Trophoblast cell (in vitro differentiated cells and primary cell): ENCODE measurements around the gene C1QA.

ENCODE experiments used
- DNase-seq, 2 donors: peaks; one replicate each; pipeline ENCODE4 v3.0.0-alpha.2; 2016
- H2AFZ ChIP-seq: 2 replicates; pipeline ENCODE4 v1.6.1; 2013; ENCODE audit warnings: low read length, moderate library complexity, mild to moderate bottlenecking; ENCODE audit not compliant: insufficient read depth, poor library complexity
- H2AK5ac ChIP-seq: 2 replicates; pipeline ENCODE4 v1.6.1; 2013; ENCODE audit warnings: mild to moderate bottlenecking, low read length
- H2BK120ac ChIP-seq: 2 replicates; pipeline ENCODE4 v1.6.1; 2013; ENCODE audit warnings: low read length, mild to moderate bottlenecking, moderate library complexity; ENCODE audit not compliant: insufficient read depth, poor library complexity
- H2BK12ac ChIP-seq: 2 replicates; pipeline ENCODE4 v1.6.1; 2013; ENCODE audit warnings: mild to moderate bottlenecking, low read length, moderate library complexity
- H2BK5ac ChIP-seq: 2 replicates; pipeline ENCODE4 v1.6.1; 2013; ENCODE audit warnings: low read length, low read depth, moderate library complexity, mild to moderate bottlenecking; ENCODE audit not compliant: poor library complexity
- H3K14ac ChIP-seq: 2 replicates; pipeline ENCODE4 v1.6.1; 2013; ENCODE audit warnings: mild to moderate bottlenecking, low read length
- H3K18ac ChIP-seq: 2 replicates; pipeline ENCODE4 v1.6.1; 2013; ENCODE audit warnings: mild to moderate bottlenecking, low read length
- H3K23ac ChIP-seq: 2 replicates; pipeline ENCODE4 v1.6.1; 2013; ENCODE audit warnings: low read length
- H3K27ac ChIP-seq: 2 replicates; pipeline ENCODE4 v1.5.1; 2013; ENCODE audit warnings: low read depth, mild to moderate bottlenecking, inconsistent platforms, low read length, moderate library complexity
- H3K27me3 ChIP-seq: 2 replicates; pipeline ENCODE4 v1.6.1; 2013; ENCODE audit warnings: inconsistent platforms, mild to moderate bottlenecking, low read length, moderate library complexity; ENCODE audit not compliant: insufficient read depth
- H3K36me3 ChIP-seq, 2 experiments: 1 replicate in 1 of 2; 2 replicates in 1 of 2; pipeline ENCODE4 v1.6.1; 2013; ENCODE audit warnings: low read length in 2 of 2, mild to moderate bottlenecking in 2 of 2, moderate library complexity in 1 of 2; ENCODE audit not compliant: insufficient read depth in 2 of 2, control insufficient read depth in 1 of 2
- H3K4ac ChIP-seq: 2 replicates; pipeline ENCODE4 v1.6.1; 2013; ENCODE audit warnings: low read depth, mild to moderate bottlenecking, low read length, moderate library complexity
- H3K4me1 ChIP-seq, 2 experiments: 1 replicate in 1 of 2; 2 replicates in 1 of 2; pipeline ENCODE4 v1.6.1; 2013; ENCODE audit warnings: low read length in 2 of 2, mild to moderate bottlenecking in 2 of 2, moderate library complexity in 1 of 2; ENCODE audit not compliant: insufficient read depth in 2 of 2, control insufficient read depth in 1 of 2
- H3K4me2 ChIP-seq: 2 replicates; pipeline ENCODE4 v1.6.1; 2013; ENCODE audit warnings: inconsistent platforms, mild to moderate bottlenecking, low read length, moderate library complexity
- H3K4me3 ChIP-seq: 2 replicates; pipeline ENCODE4 v1.5.1; 2013; ENCODE audit warnings: mild to moderate bottlenecking, low read depth, low read length, inconsistent platforms
- H3K79me1 ChIP-seq: one replicate; pipeline ENCODE4 v1.6.1; 2013; ENCODE audit warnings: low read length
- H3K79me2 ChIP-seq: 2 replicates; pipeline ENCODE4 v1.6.1; 2013; ENCODE audit warnings: low read length, mild to moderate bottlenecking; ENCODE audit not compliant: control insufficient read depth, insufficient read depth, poor library complexity
- H3K9ac ChIP-seq: 2 replicates; pipeline ENCODE4 v1.6.1; 2013; ENCODE audit warnings: mild to moderate bottlenecking, low read length
- H3K9me3 ChIP-seq: 2 replicates; pipeline ENCODE4 v1.6.1; 2013; ENCODE audit warnings: low read depth, mild to moderate bottlenecking, control low read depth, inconsistent platforms, low read length; ENCODE audit not compliant: insufficient read depth
- H4K12ac ChIP-seq: 2 replicates; pipeline ENCODE4 v1.6.1; 2013; ENCODE audit warnings: low read depth, mild to moderate bottlenecking, low read length, moderate library complexity
- H4K8ac ChIP-seq: 2 replicates; pipeline ENCODE4 v1.6.1; 2013; ENCODE audit warnings: low read depth, mild to moderate bottlenecking, low read length, moderate library complexity
- H4K91ac ChIP-seq: one replicate; pipeline ENCODE4 v1.6.1; 2013; ENCODE audit warnings: low read depth, mild to moderate bottlenecking, low read length, moderate library complexity
- WGBS: extraction: QIAGEN DNeasy Blood & Tissue Kit; methylation state at CpG from one replicate; pipeline ENCODE4 v1.1.7; 2013; ENCODE audit warnings: missing lambda C conversion rate; ENCODE audit not compliant: insufficient read length, insufficient coverage; ENCODE audit errors: extremely low coverage; 5-methylcytosine and 5-hydroxymethylcytosine counted together

C1QA gene

GRCh38 chr1:22597301-22597965 is 39.0 kb upstream of the C1QA start:
- Histone ChIP-seq H3K4me3 (no peak overlapping the region), H3K79me1 (no peaks in the 10 kb centered on the region), H3K79me2 (no peaks in the 10 kb centered on the region), H4K8ac (no peak overlapping the region), H3K4me1 (no peaks in the 10 kb centered on the region), H3K9me3 (peaks cover 5% of the 10 kb centered on the region), H4K91ac (no peak overlapping the region), H3K18ac (no peak overlapping the region), H3K27ac (no peak overlapping the region), H2AK5ac (no peak overlapping the region), H3K36me3 (no peaks in the 10 kb centered on the region), H3K9ac (no peak overlapping the region), H2BK12ac (no peak overlapping the region), H2AFZ (no peak overlapping the region), H3K4me2 (no peak overlapping the region), H3K23ac (no peak overlapping the region), H3K14ac (no peak overlapping the region), H4K12ac (no peak overlapping the region), H2BK120ac (no peak overlapping the region), H3K27me3 (peaks cover 2% of the 10 kb centered on the region), H3K4ac (no peak overlapping the region), H2BK5ac (no peak overlapping the region)
- WGBS, result no CpG with 5 or more reads among the region's 30 CpGs
- DNase-seq, result no peak

- Histone ChIP-seq H3K27me3 (peaks cover 2% of the 10 kb centered on the region), H3K4me2 (no peak overlapping the region), H3K4me3 (no peak overlapping the region), H2BK120ac (no peak overlapping the region), H3K79me2 (no peaks in the 10 kb centered on the region), H3K14ac (no peak overlapping the region), H3K4ac (no peak overlapping the region), H2BK5ac (no peak overlapping the region), H3K27ac (no peak overlapping the region), H3K36me3 (no peaks in the 10 kb centered on the region), H4K12ac (no peak overlapping the region), H2AK5ac (no peak overlapping the region), H3K23ac (no peak overlapping the region), H4K91ac (no peak overlapping the region), H3K18ac (no peak overlapping the region), H3K9me3 (peaks cover 5% of the 10 kb centered on the region), H3K79me1 (no peaks in the 10 kb centered on the region), H4K8ac (no peak overlapping the region), H3K4me1 (no peaks in the 10 kb centered on the region), H2BK12ac (no peak overlapping the region), H2AFZ (no peak overlapping the region), H3K9ac (no peak overlapping the region)
- no CpG with 5 or more reads among the region's 8 CpGs for WGBS
- no peak for DNase-seq
These were observed 38.4 kb upstream of the C1QA start for GRCh38 chr1:22597996-22598395.

GRCh38 chr1:22598736-22599135 is 37.7 kb upstream of the C1QA start:
- H3K14ac ChIP-seq, result no peak overlapping the region
- H3K79me1 ChIP-seq, result no peaks in the 10 kb centered on the region
- H2AFZ ChIP-seq, result no peak overlapping the region
- no peaks in the 10 kb centered on the region for H3K4me1 ChIP-seq
- no peak overlapping the region for H2BK12ac ChIP-seq
- H3K27ac ChIP-seq, result no peak overlapping the region
- H2AK5ac ChIP-seq, result no peak overlapping the region
- no peak overlapping the region for H3K9ac ChIP-seq
- H3K27me3 ChIP-seq, result no peaks in the 10 kb centered on the region
- H3K4ac ChIP-seq, result no peak overlapping the region
- H3K36me3 ChIP-seq, result no peaks in the 10 kb centered on the region
- H3K18ac ChIP-seq, result no peak overlapping the region
- H3K9me3 ChIP-seq, result peaks cover 2% of the 10 kb centered on the region
- H4K8ac ChIP-seq, result no peak overlapping the region
- no peak overlapping the region for H2BK120ac ChIP-seq
- H2BK5ac ChIP-seq, result no peak overlapping the region
- H3K79me2 ChIP-seq, result no peaks in the 10 kb centered on the region
- no peak overlapping the region for H3K4me2 ChIP-seq
- no peak overlapping the region for H4K91ac ChIP-seq
- WGBS, result no CpG with 5 or more reads among the region's 24 CpGs
- no peak overlapping the region for H3K23ac ChIP-seq
- DNase-seq, result no peak
- no peak overlapping the region for H4K12ac ChIP-seq
- no peak overlapping the region for H3K4me3 ChIP-seq

- no peaks in the 10 kb centered on the region for H3K36me3 ChIP-seq
- no peak overlapping the region for H2AFZ ChIP-seq
- H3K4me3 ChIP-seq, result no peak overlapping the region
- H2AK5ac ChIP-seq, result no peak overlapping the region
- no peak overlapping the region for H4K12ac ChIP-seq
- H3K9me3 ChIP-seq, result no peaks in the 10 kb centered on the region
- H4K91ac ChIP-seq, result no peak overlapping the region
- H3K27ac ChIP-seq, result no peak overlapping the region
- H2BK5ac ChIP-seq, result no peak overlapping the region
- DNase-seq, result peak in 1 of 2 donors; percentile 21
- no peaks in the 10 kb centered on the region for H3K79me2 ChIP-seq
- H3K27me3 ChIP-seq, result no peaks in the 10 kb centered on the region
- H2BK12ac ChIP-seq, result no peak overlapping the region
- WGBS, result 40% methylated on average over 1 of the region's 22 CpGs
- H2BK120ac ChIP-seq, result no peak overlapping the region
- H3K4me2 ChIP-seq, result no peak overlapping the region
- H3K4ac ChIP-seq, result no peak overlapping the region
- H3K79me1 ChIP-seq, result no peaks in the 10 kb centered on the region
- no peaks in the 10 kb centered on the region for H3K4me1 ChIP-seq
- H3K9ac ChIP-seq, result no peak overlapping the region
- H3K23ac ChIP-seq, result no peak overlapping the region
- H3K14ac ChIP-seq, result no peak overlapping the region
- no peak overlapping the region for H4K8ac ChIP-seq
- no peak overlapping the region for H3K18ac ChIP-seq
These were observed 36.2 kb upstream of the C1QA start for GRCh38 chr1:22600071-22600816.
